Activated CD4-positive, alpha-beta memory T cell treated with anti-CD3 and anti-CD28 coated beads for 36 hours (primary cell): ENCODE measurements around the gene ZNF665. TPM values are rescaled to one million over a fixed set of nuclear protein-coding genes. Genes with fewer than 3 reads are reported as not detected.
"Not testable (repeated sequence)": the region's sequence is repeated elsewhere in the genome, so short reads cannot be mapped to it uniquely, and the experiment has no call there.

Experiments used
- CTCF ChIA-PET: fragments of 350-600 bp; sonication (Branson Sonifier 250); formaldehyde crosslinking; loops from one replicate; lab custom pipeline; 2021; ENCODE audit warnings: antibody characterized with exemption, inconsistent platforms; lab: Charles Lee
- POLR2A ChIA-PET: fragments of 350-600 bp; sonication (Branson Sonifier 250); formaldehyde crosslinking; loops from one replicate; lab custom pipeline; 2021; ENCODE audit warnings: antibody characterized with exemption; lab: Charles Lee
- DNase-seq: peaks from one replicate; pipeline ENCODE4 v3.0.0-alpha.2; 2020
- H3K27ac Mint-ChIP-seq: one replicate; pipeline ENCODE4 v1.8.0; 2021; ENCODE audit warnings: mixed read lengths
- H3K27me3 Mint-ChIP-seq: one replicate; pipeline ENCODE4 v1.8.0; 2021; ENCODE audit warnings: mixed read lengths
- H3K36me3 Mint-ChIP-seq: one replicate; pipeline ENCODE4 v1.8.0; 2021; ENCODE audit warnings: mixed read lengths
- H3K4me1 Mint-ChIP-seq: one replicate; pipeline ENCODE4 v1.8.0; 2021; ENCODE audit warnings: low read depth, mixed read lengths
- H3K4me3 Mint-ChIP-seq: one replicate; pipeline ENCODE4 v1.8.0; 2021; ENCODE audit warnings: mild to moderate bottlenecking, mixed read lengths
- H3K9me3 Mint-ChIP-seq: one replicate; pipeline ENCODE4 v1.8.0; 2021; ENCODE audit warnings: mixed read lengths
- intact Hi-C: fragments of 100-400 bp; cut with micrococcal nuclease; formaldehyde crosslinking; loops from one replicate; pipeline ENCODE4 v1.15.1; 2023
- total RNA-seq, 2 experiments: library from RNA; stranded (reverse); gene quantifications; one replicate each; pipeline ENCODE4 v1.2.3, GENCODE V29; 2021

Gene ZNF665
- total RNA-seq = 1 to 10 TPM; 4.7 to 4.8 TPM

GRCh38 chr19:53192771-53193534 is at the start of gene ZNF665:
Gene ZNF665, minus strand, starts transcription at chr19:53193358. Its CDS starts 10,460 bp downstream, at chr19:53182898.
- peaks cover 29% of the 10 kb centered on the region for H3K4me1 Mint-ChIP-seq
- CTCF ChIA-PET = no interaction called here
- peak within 1 kb of the TSS; percentile 80 for H3K4me3 Mint-ChIP-seq

GRCh38 chr19:53237114-53237777 is 44.1 kb upstream of the ZNF665 start:
- Mint-ChIP-seq H3K4me1 (no peaks in the 10 kb centered on the region), H3K9me3 (peaks cover 85% of the 10 kb centered on the region), H3K27me3 (no peaks in the 10 kb centered on the region), H3K27ac (no peak overlapping the region), H3K36me3 (peaks cover 68% of the 10 kb centered on the region), H3K4me3 (no peak overlapping the region)
- intact Hi-C loops = no loop called here
- ChIA-PET CTCF (no interaction called here), POLR2A (no interaction called here)
- DNase-seq = no peak

More at GRCh38 chr19:53192771-53193534, at the start of gene ZNF665:
- Mint-ChIP-seq H3K27me3 (no peaks in the 10 kb centered on the region), H3K36me3 (peaks cover 39% of the 10 kb centered on the region), H3K9me3 (peaks cover 38% of the 10 kb centered on the region), H3K27ac (peak within 1 kb of the TSS; percentile 81)
- POLR2A ChIA-PET = no interaction called here
- DNase-seq = peak; percentile 92
- intact Hi-C loops = loop anchor here (1.0 to 10.0 kb wide), 4 partner anchors 34 to 1488 kb away; partner anchors contain the start of genes ZNF347, ZNF525 and ZNF765

GRCh38 chr19:53224606-53225005 is 31.4 kb upstream of the ZNF665 start:
- Mint-ChIP-seq H3K4me1 (no peaks in the 10 kb centered on the region), H3K27me3 (no peaks in the 10 kb centered on the region), H3K27ac (no peak overlapping the region), H3K36me3 (peaks cover 36% of the 10 kb centered on the region), H3K4me3 (no peak overlapping the region), H3K9me3 (peaks cover 65% of the 10 kb centered on the region)
- no peak for DNase-seq
- intact Hi-C loops = no loop called here
- ChIA-PET CTCF (no interaction called here), POLR2A (no interaction called here)

- CTCF ChIA-PET, DNase-seq, H3K4me1 Mint-ChIP-seq, POLR2A ChIA-PET, H3K4me3 Mint-ChIP-seq, H3K27ac Mint-ChIP-seq, intact Hi-C loops, H3K27me3 Mint-ChIP-seq: not testable (repeated sequence)
- peaks cover 37% of the 10 kb centered on the region for H3K36me3 Mint-ChIP-seq
- H3K9me3 Mint-ChIP-seq = peaks cover 70% of the 10 kb centered on the region
Measured at GRCh38 chr19:53222716-53223115, 29.6 kb upstream of the ZNF665 start.

GRCh38 chr19:53212703-53213320 is 19.7 kb upstream of the ZNF665 start:
- H3K27ac Mint-ChIP-seq = no peak overlapping the region
- intact Hi-C loops = no loop called here
- H3K27me3 Mint-ChIP-seq = no peaks in the 10 kb centered on the region
- ChIA-PET CTCF (no interaction called here), POLR2A (no interaction called here)
- peaks cover 88% of the 10 kb centered on the region for H3K9me3 Mint-ChIP-seq
- no peaks in the 10 kb centered on the region for H3K4me1 Mint-ChIP-seq
- H3K36me3 Mint-ChIP-seq = peaks cover 77% of the 10 kb centered on the region
- no peak for DNase-seq
- no peak overlapping the region for H3K4me3 Mint-ChIP-seq

- Mint-ChIP-seq H3K36me3 (peaks cover 86% of the 10 kb centered on the region), H3K9me3 (peaks cover 93% of the 10 kb centered on the region)
- DNase-seq, H3K27ac Mint-ChIP-seq, H3K4me3 Mint-ChIP-seq, POLR2A ChIA-PET, H3K27me3 Mint-ChIP-seq, H3K4me1 Mint-ChIP-seq, intact Hi-C loops, CTCF ChIA-PET: not testable (repeated sequence)
Measured at GRCh38 chr19:53211554-53211953, 18.4 kb upstream of the ZNF665 start.

- Mint-ChIP-seq H3K4me1 (peaks cover 31% of the 10 kb centered on the region), H3K27ac (peak overlapping the region; percentile 93), H3K4me3 (peak overlapping the region; percentile 96), H3K9me3 (peaks cover 45% of the 10 kb centered on the region), H3K36me3 (peaks cover 52% of the 10 kb centered on the region), H3K27me3 (no peaks in the 10 kb centered on the region)
- DNase-seq = peak; percentile 99
- intact Hi-C loops = loop anchor here (5.0 to 10.0 kb wide), 5 partner anchors 60 to 1492 kb away; partner anchors contain the start of genes VN1R2, ZNF160 and ZNF761
- ChIA-PET POLR2A (no interaction called here), CTCF (no interaction called here)
Measured at GRCh38 chr19:53196777-53197396, 3.7 kb upstream of the ZNF665 start.

- DNase-seq = peak; percentile 85
- Mint-ChIP-seq H3K27me3 (no peaks in the 10 kb centered on the region), H3K4me3 (peak overlapping the region; percentile 21), H3K27ac (peak overlapping the region; percentile 11), H3K4me1 (peaks cover 32% of the 10 kb centered on the region), H3K36me3 (peaks cover 49% of the 10 kb centered on the region), H3K9me3 (peaks cover 45% of the 10 kb centered on the region)
- CTCF ChIA-PET = interaction anchor here (0.6 to 1.7 kb wide), 9 partner anchors 165 to 551 kb away, joined by 3 to 8 read pairs (median 4); partner anchors contain the start of gene ZNF765
- POLR2A ChIA-PET = interaction anchor here (1.0 kb wide), 1 partner anchor 199 kb away, joined by 3 read pairs; the partner anchor contains the start of gene ZNF765
- intact Hi-C loops = loop anchor here (1.0 to 10.0 kb wide), 7 partner anchors 62 to 1491 kb away; partner anchors contain the start of genes VN1R2, ZNF160, ZNF761 and ZNF845
Measured at GRCh38 chr19:53195265-53195903, 2.2 kb upstream of the ZNF665 start.

GRCh38 chr19:53193535-53194222 is 521 bp upstream of the ZNF665 start:
- H3K27me3 Mint-ChIP-seq = no peaks in the 10 kb centered on the region
- CTCF ChIA-PET = no interaction called here
- intact Hi-C loops = loop anchor here (1.0 to 10.0 kb wide), 4 partner anchors 34 to 1489 kb away; partner anchors contain the start of genes ZNF347, ZNF525 and ZNF765
- H3K36me3 Mint-ChIP-seq = peaks cover 42% of the 10 kb centered on the region
- no peak for DNase-seq
- H3K27ac Mint-ChIP-seq = no peak overlapping the region
- POLR2A ChIA-PET = no interaction called here
- H3K4me3 Mint-ChIP-seq = peak overlapping the region; percentile 80
- H3K9me3 Mint-ChIP-seq = peaks cover 37% of the 10 kb centered on the region
- H3K4me1 Mint-ChIP-seq = peaks cover 29% of the 10 kb centered on the region

GRCh38 chr19:53190253-53190652 is 2.9 kb downstream of the ZNF665 start:
- peaks cover 37% of the 10 kb centered on the region for H3K9me3 Mint-ChIP-seq
- H3K27me3 Mint-ChIP-seq = no peaks in the 10 kb centered on the region
- H3K4me3 Mint-ChIP-seq = no peak overlapping the region
- peaks cover 16% of the 10 kb centered on the region for H3K4me1 Mint-ChIP-seq
- H3K27ac Mint-ChIP-seq = no peak overlapping the region
- intact Hi-C loops = loop anchor here (10.0 kb wide), 1 partner anchor 1485 kb away; no protein-coding TSS in a partner anchor
- ChIA-PET POLR2A (no interaction called here), CTCF (no interaction called here)
- peaks cover 38% of the 10 kb centered on the region for H3K36me3 Mint-ChIP-seq
- no peak for DNase-seq
